Astrocyte (in vitro differentiated cells and primary cell): Measurements from ENCODE around the gene CHRNE.

Source experiments
- EZH2 ChIP-seq: IDR thresholded peaks from 2 replicates; pipeline ENCODE4 v1.6.1; 2012; ENCODE audit warnings: mild to moderate bottlenecking, low read length, inconsistent platforms; ENCODE audit not compliant: insufficient read depth
- TF ChIP-seq, protein P1 (sequence below): IDR thresholded peaks from 2 replicates; pipeline ENCODE4 v1.5.1; 2011; ENCODE audit warnings: low read depth, mild to moderate bottlenecking, inconsistent platforms, low read length, moderate library complexity; ENCODE audit not compliant: insufficient read depth

- TF ChIP-seq, protein P1, sequence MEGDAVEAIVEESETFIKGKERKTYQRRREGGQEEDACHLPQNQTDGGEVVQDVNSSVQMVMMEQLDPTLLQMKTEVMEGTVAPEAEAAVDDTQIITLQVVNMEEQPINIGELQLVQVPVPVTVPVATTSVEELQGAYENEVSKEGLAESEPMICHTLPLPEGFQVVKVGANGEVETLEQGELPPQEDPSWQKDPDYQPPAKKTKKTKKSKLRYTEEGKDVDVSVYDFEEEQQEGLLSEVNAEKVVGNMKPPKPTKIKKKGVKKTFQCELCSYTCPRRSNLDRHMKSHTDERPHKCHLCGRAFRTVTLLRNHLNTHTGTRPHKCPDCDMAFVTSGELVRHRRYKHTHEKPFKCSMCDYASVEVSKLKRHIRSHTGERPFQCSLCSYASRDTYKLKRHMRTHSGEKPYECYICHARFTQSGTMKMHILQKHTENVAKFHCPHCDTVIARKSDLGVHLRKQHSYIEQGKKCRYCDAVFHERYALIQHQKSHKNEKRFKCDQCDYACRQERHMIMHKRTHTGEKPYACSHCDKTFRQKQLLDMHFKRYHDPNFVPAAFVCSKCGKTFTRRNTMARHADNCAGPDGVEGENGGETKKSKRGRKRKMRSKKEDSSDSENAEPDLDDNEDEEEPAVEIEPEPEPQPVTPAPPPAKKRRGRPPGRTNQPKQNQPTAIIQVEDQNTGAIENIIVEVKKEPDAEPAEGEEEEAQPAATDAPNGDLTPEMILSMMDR: no peak
- TF ChIP-seq EZH2: no peak
Observed at GRCh38 chr17:4947411-4948165, 44.7 kb upstream of the CHRNE start.
